ENCODE measurements around the gene JAZF1.
A peak's percentile ranks its signal among the peaks of the same experiment; 100 is the strongest.

The JAZF1 gene
- total RNA-seq, result 9.0 to 11.8 (median 10.6) reads per million in 4 donors

DNA sequence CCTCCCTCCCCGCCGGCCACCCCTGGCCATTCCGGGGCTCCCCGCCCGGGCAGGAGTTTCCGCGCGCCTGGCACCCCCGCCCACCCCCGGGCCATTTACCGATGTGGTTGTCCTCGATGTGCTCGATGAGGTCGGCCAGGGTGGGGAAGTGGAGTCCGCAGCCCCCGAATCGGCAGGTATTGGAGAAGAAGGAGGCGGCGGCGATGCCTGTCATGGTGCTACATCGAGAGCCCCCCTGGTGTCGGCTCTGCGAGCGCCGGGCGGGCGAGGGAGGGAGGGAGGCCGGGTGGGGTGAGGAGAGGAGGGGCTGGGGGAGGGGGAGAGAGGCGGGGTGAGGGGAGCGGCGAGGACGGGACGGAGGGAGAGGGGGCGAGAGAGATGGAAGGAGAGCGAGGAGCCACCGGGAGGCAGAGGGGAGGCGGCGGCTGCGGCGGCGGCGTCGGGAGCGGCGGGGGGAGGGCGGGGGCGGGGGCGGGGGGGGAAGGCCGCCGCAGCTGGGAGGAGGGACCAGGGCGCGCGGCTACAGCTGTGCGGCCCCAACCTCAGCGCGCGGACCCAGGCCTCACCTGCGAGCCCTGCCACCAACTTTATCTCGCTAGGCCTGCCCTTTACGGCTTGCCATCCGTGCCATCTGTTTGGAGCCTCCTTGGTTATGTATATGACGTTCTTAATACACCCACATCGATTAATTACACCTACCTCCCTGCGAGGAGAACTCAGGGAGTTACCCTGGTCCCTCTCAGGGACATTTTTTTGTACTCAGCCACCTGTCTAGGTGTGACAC, at the start of gene JAZF1:
JAZF1 (minus strand) TSS at position 432 of the 784 bp plus-strand sequence.
- peak; percentile 20 to 49 (median 35) for DNase-seq

DNA sequence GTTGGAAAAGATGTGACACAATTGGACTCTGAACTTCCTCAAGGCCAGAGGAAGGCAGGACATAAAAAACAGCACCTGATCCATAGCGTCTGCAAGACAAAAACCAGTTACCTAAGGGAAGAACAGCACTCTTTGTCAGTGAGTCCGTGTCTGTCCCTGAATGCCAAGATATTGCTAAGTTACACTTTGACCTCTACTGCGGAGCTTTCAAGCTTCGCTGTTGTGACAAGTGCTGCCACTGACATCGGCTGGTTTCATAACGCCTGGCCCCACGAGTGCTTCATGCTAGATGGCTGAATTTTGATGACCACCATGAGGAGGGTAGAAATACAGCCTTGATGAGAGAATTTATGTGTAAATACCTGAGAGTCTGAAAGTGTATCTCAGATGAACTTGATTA, 49.7 kb upstream of the JAZF1 start:
- DNase-seq, result no peak

GRCh38 chr7:28228396-28228795, 47.8 kb upstream of the JAZF1 start:
- DNase-seq, result no peak

DNA sequence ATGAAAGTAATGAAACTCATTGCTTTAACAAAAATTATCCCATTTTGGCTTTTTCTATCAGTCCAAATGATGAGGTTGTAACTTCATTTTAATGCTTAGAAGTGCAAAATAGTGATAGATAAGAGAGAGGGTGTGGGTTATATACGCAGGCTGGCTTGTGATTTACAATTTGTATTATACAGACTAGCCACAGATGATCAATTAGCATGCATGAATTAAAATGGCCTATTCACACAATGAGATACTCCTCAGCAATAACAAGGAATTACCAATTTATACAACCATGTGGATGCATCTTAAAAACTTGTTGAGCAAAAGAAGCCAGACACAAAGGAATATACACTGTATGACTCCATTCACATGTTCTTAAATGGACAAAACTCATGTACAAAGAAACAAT, 45.4 kb upstream of the JAZF1 start:
- no peak for DNase-seq

GRCh38 chr7:28225576-28225975, 45.0 kb upstream of the JAZF1 start:
- no peak for DNase-seq

DNA sequence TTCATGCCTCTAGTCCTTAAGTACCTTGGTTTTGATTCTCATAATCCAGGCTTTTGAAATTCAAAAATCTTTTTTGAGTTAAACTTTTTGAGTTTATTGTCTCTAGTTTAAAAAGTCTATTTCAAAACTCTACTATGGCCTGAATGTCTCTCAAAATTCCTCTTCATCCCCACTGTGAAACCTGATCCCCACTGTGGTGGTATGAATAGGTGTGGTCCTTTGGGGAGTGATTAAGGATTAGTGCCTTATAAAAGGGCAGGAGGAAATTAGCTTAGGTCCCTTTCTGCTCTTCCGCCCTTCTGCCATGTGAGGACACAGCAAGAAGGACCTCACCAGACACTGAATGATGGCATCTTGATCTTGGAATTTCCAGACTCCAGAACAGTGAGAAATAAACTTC, 44.1 kb upstream of the JAZF1 start:
- no peak for DNase-seq

- DNase-seq, result no peak
Measured at GRCh38 chr7:28224172-28224571, 43.6 kb upstream of the JAZF1 start.

DNA sequence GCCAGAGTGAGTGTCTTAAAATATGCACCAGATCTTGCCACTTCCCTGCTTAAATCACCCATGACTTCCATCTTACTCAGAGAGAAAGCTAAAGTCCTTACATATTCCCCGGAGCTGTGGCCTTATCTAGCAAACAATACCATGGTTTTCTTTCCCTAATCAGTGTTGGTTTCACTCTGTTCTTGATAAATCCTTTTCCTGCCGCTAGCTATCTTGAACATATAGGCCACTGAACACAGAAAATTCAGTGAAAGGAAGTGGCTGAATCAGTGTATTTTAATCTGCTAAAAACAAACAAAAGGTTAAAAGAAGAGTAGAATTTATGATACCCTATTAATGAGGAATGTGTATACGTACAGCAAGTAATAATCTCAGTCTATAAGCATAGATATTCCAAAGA, 42.0 kb upstream of the JAZF1 start:
- DNase-seq, result no peak

GRCh38 chr7:28219793-28220192, 39.2 kb upstream of the JAZF1 start:
- no peak for DNase-seq

DNA sequence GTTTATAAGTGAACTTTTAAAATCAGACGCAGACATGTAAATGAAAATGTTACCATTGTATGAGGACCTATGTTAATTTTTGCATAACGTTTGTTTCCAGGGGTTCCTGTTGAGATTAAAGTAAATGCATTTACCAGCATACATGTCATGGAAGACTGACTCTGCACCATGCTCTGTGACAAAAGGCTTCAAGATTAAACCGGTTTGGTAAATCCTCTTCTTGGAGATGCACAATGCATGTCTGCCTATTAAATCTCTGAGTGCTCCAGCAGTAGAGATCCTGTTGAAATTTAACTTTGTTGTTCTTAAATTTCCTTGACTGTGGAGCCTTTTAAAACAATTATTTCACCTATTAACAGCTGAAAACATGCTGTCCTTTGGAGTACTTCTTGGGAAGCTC, 36.5 kb upstream of the JAZF1 start:
- DNase-seq, result no peak

- DNase-seq, result no peak
Measured at GRCh38 chr7:28211006-28211405, 30.4 kb upstream of the JAZF1 start.

GRCh38 chr7:28208506-28208905, 27.9 kb upstream of the JAZF1 start:
- no peak for DNase-seq

DNA sequence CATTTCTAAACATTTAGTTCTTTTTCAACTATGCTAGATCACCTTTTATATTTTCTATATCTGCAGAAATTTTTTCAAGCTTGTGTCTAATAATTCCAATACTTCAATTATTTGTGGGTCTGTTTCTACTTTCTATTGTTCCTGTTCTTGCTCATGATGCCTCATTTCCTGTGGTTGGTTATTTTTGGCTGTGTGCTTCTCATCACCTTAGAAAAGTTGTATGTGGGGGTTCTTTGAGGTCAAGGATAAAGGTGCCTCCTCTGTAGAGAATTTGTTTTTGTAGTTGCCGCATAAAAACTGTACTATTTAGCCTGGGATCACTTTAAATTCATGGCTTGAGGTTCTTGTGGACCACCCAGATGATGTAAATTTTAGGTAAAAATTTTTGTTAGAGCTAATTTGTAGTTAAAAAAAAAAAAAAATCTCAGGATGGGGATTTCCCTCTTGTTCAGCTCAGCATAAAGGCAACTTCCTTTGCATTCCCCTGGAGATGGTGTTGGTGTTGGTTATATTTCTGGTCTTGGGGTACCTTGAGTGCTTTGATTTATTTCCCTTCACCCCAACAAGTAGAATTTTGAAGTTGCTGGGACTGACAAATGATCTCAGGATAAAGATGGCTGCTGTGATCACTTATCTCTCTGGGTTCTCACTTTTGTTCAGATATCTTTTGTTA, 27.0 kb upstream of the JAZF1 start:
- peak in 1 of 5 donors; percentile 6 for DNase-seq

- no peak for DNase-seq
Measured at GRCh38 chr7:28205506-28205905, 24.9 kb upstream of the JAZF1 start.

DNA sequence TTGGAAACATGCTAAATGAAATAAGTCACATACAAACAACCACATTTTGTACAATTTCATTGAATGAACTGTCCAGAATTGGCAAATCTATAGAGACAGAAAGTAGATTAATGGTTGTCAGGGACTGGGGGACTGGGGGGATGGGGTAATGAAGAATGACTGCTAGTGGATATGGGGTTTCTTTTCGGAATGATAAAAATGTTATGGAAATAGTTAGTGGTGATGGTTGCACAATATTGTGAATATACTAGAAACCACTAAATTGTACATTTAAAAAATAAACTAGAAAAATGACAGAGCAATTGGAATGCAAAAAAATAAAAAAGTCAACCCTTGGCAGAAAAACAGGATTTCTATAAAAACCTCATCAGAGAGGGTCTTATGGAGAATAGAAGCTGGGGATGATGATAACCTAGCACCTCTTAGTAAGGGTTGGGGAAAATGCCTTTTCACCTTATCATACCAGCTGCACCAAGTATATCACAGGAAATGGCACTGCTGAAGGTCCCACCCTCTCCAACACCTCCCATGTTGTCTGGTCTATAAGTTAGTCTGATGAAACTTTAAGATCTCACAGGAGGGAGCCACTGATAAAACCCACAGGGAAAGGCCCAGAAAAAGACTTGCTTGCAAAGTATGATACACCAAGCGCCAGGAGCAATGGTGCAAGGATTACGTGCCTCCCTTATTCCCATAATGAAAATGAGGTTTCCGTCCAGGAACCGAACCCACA, 23.1 kb upstream of the JAZF1 start:
- DNase-seq, result no peak

DNA sequence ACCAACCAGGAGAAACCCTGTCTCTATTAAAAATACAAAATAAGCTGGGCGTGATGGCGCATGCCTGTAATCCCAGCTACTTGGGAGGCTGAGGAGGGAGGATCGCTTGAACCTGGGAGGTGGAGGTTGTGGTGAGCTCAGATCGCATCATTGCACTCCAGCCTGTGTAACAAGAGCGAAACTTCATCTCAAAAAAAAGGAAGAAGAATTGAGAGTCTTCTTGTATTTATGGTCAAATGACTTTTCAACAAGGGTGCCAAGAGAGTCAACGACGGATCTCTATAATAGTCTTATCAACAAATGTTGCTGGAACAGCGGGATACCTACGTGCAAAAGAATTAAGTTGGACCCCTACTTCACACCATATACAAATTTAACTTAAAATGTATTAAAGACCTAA, 21.6 kb upstream of the JAZF1 start:
- DNase-seq, result no peak

DNA sequence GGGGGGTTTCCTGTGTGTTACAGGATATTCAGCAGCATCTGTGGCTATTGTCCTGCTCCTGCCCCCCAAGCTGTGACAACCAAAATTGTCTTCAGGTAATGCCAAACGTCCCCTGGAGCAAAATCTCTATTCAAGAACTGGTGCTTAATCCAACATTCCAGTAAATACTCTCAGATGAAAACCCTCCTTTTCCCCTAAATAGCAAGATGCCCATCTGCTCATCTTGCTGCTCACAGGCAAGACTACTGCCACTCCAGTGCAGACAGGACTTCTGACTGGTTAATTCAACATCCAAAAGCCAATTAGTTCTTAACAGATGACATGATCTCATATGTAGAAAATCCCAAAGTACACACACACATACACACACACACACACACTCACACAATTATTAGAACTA, 20.5 kb upstream of the JAZF1 start:
- DNase-seq, result no peak

DNA sequence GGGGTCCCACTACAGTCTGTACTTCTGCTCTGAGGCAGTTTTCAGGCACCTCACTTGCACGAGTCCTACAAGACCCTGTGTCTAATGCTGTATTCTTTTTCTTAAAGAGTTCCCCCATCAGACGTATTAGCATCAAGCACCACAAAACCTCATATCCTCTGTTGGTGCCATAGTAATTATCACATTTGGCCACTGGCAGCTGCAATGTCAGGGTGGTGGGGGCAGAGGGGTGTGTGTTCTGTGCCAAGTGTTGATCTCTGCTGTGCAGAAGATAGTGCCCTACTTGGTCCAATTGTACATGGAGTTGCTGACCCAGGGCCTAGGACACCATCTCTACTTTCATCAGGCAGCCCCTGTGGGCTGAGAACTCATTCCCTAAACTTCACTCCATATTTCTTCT, 20.0 kb upstream of the JAZF1 start:
- no peak for DNase-seq

DNA sequence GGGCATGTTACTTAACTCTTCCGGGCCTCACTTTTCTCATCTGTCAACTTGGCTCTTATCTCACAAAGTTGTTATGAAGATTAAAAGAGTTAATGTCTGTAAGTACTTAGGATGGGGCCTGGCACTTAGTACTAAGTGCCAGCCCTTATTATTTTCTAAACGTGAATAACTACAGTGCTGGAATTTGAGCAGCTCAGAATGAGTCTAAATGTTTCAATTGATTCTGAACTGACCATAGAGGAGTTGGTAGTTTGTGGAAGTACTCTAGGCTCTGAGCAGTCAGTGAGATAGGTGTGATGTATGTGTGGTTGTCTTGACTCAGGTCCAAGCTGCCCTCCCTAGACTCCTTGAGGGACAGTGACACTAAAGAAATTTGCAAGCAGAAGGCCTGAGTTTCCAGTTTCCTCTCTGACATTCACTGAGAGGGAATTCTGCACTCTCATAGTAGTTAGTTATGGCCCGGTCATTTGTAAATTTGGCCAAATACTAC, 18.5 kb upstream of the JAZF1 start:
- DNase-seq, result no peak

- DNase-seq, result no peak
Measured at GRCh38 chr7:28195910-28196620, 15.5 kb upstream of the JAZF1 start.

DNA sequence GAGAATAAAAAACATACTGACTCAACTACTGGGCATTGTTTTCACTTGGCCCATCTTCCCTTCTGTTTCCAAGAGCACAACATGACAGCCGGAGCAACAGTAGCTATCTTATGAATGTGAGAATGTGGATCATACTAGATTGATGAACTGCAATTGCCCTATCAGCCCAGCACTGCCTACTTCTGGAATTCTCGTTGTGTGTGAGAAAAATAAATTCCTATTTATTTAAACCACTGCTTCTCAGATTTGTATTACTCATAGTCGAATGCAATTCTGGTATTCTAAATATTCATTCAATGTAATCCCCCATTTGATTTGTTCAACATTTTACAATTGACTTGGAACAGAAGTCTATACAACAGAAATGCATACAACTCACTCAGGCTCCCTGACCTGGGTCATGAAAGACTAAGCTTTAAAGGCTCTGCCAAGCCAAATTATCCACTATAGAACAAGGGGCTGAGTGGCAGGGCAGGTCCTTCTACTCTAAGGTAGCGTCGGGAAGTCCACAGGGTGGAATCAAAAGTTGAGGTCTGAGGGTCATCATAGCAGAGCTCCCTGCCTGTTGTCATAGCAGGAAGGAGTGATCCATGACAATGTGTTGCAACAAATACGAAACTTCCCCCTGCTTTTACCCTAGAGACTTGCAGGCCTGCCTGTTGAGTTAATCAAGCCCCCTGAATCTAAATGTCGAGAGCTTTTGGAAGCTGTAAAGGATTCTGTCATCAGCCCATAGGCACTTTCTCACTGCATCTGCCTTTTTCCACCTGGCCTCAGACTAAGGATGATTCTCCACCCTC, 12.4 kb upstream of the JAZF1 start:
- DNase-seq, result no peak

GRCh38 chr7:28191751-28192150, 11.2 kb upstream of the JAZF1 start:
- DNase-seq, result no peak

Measured in T-helper 1 cell (primary cell).